K562 (cell line): ENCODE data around the gene PTK7. TPM values are rescaled to one million over a fixed set of nuclear protein-coding genes. Genes with fewer than 3 reads are reported as not detected.

ENCODE experiments used
- ATAC-seq: fragments of 200-7000 bp; cut with Tn5 transposase; 3 replicates; pipeline ENCODE4 v1.9.1; 2020; ENCODE audit warnings: moderate library complexity
- BruUV-seq: library from RNA; stranded (reverse); fragments of 400-500 nt; replicated peaks from 2 replicates; lab custom pipeline; 2021; lab: Mats Ljungman, UMichigan
- CTCF ChIA-PET: fragments of 300-600 bp; formaldehyde crosslinking; extraction: SDS; loops from one replicate; lab custom pipeline; 2021; ENCODE audit warnings: low intra/inter-chr PET ratio; lab: Yijun Ruan, JAX
- POLR2A ChIA-PET: fragments of 300-600, 350-650 bp; sonication (Branson Sonifier 250); formaldehyde crosslinking; extraction: SDS; loops from one replicate; lab custom pipeline; 2021; ENCODE audit warnings: antibody characterized with exemption, inconsistent platforms; lab: Yijun Ruan, JAX
- DNase-seq, 4 experiments: peaks; one replicate each; pipeline versions ENCODE4 v3.0.0 to v3.0.0-alpha.2; 2011 to 2018; ENCODE audit warnings: low spot score in 3 of 4, mixed read lengths in 3 of 4; ENCODE audit errors: extremely low read depth in 1 of 4
- FAIRE-seq: peaks from 2 replicates; lab custom pipeline; 2011; peaks lifted over from hg19 to GRCh38; lab: Jason Lieb, UNC
- H2AFZ ChIP-seq: 2 replicates; pipeline ENCODE4 v1.6.0; 2011; ENCODE audit warnings: low read depth, low read length, control low read depth, inconsistent platforms
- H3K27ac ChIP-seq: fragments of 200-600 bp; 3 replicates; pipeline ENCODE4 v1.8.0; 2011; ENCODE audit warnings: low read depth, mild to moderate bottlenecking, control low read depth, inconsistent platforms, low read length, moderate library complexity, mixed read lengths; ENCODE audit errors: extremely low read depth
- H3K27me3 ChIP-seq, 2 experiments: fragments of 300-600 bp in 1 of 2; 2 replicates in 1 of 2; 3 replicates in 1 of 2; pipeline versions ENCODE4 v1.6.0 to v1.8.0; 2011; ENCODE audit warnings: inconsistent platforms in 2 of 2, low read length in 2 of 2, mild to moderate bottlenecking in 1 of 2, mixed read lengths in 1 of 2, moderate library complexity in 1 of 2; ENCODE audit not compliant: control insufficient read depth in 2 of 2, insufficient read depth in 2 of 2
- H3K36me3 ChIP-seq: fragments of 300-600 bp; 3 replicates; pipeline ENCODE4 v1.8.0; 2011; ENCODE audit warnings: mild to moderate bottlenecking, low read length, inconsistent platforms; ENCODE audit not compliant: control insufficient read depth, insufficient read depth
- H3K4me1 ChIP-seq, 2 experiments: fragments of 200-600 bp in 1 of 2; replicated peaks in 1 of 2; 2 replicates in 1 of 2; 3 replicates in 1 of 2; pipeline versions ENCODE4 v1.5.1 to v1.8.0; 2011; ENCODE audit warnings: inconsistent platforms in 2 of 2, low read length in 2 of 2, mild to moderate bottlenecking in 1 of 2, mixed read lengths in 1 of 2, moderate library complexity in 1 of 2; ENCODE audit not compliant: control insufficient read depth in 2 of 2, insufficient read depth in 2 of 2
- H3K4me2 ChIP-seq: 2 replicates; pipeline ENCODE4 v1.6.1; 2011; ENCODE audit warnings: low read length, control low read depth, inconsistent platforms, mixed read lengths; ENCODE audit not compliant: insufficient read depth
- H3K4me3 ChIP-seq: fragments of 200-600 bp; sonication (generic), shearing (Covaris generic); 2 replicates; pipeline ENCODE4 v1.5.1; 2016; ENCODE audit warnings: control low read depth, inconsistent platforms
- H3K79me2 ChIP-seq: fragments of 200-600 bp; 3 replicates; pipeline ENCODE4 v1.8.0; 2011; ENCODE audit warnings: low read length, inconsistent platforms; ENCODE audit not compliant: control insufficient read depth, insufficient read depth
- H3K9ac ChIP-seq, 2 experiments: 2 replicates each; pipeline versions ENCODE4 v1.6.0 to v1.6.1; 2011; ENCODE audit warnings: low read depth in 2 of 2, low read length in 2 of 2, control low read depth in 1 of 2, inconsistent platforms in 1 of 2, mild to moderate bottlenecking in 1 of 2, mixed read lengths in 1 of 2; ENCODE audit not compliant: insufficient read depth in 1 of 2
- H3K9me1 ChIP-seq: one replicate; pipeline ENCODE4 v1.6.0; 2011; ENCODE audit warnings: inconsistent platforms, mild to moderate bottlenecking, low read length, moderate library complexity; ENCODE audit not compliant: control insufficient read depth, insufficient read depth
- H3K9me3 ChIP-seq: replicated peaks from 2 replicates; pipeline ENCODE4 v1.5.1; 2011; ENCODE audit warnings: low read depth, low read length, inconsistent platforms; ENCODE audit not compliant: control insufficient read depth, insufficient read depth
- H4K20me1 ChIP-seq: replicated peaks from 2 replicates; pipeline ENCODE4 v1.6.1; 2011; ENCODE audit warnings: low read length, inconsistent platforms, mixed read lengths; ENCODE audit not compliant: control insufficient read depth, insufficient read depth
- ATF7 ChIP-seq: fragments of 450-650 bp; IDR thresholded peaks from 2 replicates; pipeline ENCODE4 v1.7.1; 2014; ENCODE audit warnings: mild to moderate bottlenecking, moderate library complexity
- CBFB ChIP-seq: sonication (generic); formaldehyde crosslinking; IDR thresholded peaks from 2 replicates; pipeline ENCODE4 v1.4.0; 2020; ENCODE audit warnings: mild to moderate bottlenecking, missing genetic modification reagents
- CC2D1A ChIP-seq: fragments of 450-650 bp; IDR thresholded peaks from 2 replicates; pipeline ENCODE4 v1.6.1; 2017; ENCODE audit warnings: mild to moderate bottlenecking
- POLR2B ChIP-seq: fragments of 450-650 bp; IDR thresholded peaks from 2 replicates; pipeline ENCODE4 v1.6.1; 2018; ENCODE audit warnings: low read depth; ENCODE audit not compliant: partially characterized antibody
- ZNF3 ChIP-seq: fragments of 250-450 bp; sonication (Bioruptor Pico); IDR thresholded peaks from 2 replicates; pipeline ENCODE4 v1.5.0; 2021; ENCODE audit warnings: mild to moderate bottlenecking, moderate library complexity
- ZNF639 ChIP-seq, 2 experiments: fragments of 200-800 bp in 1 of 2; sonication (Bioruptor generic) in 1 of 2; sonication (generic) in 1 of 2; formaldehyde crosslinking in 1 of 2; IDR thresholded peaks in 1 of 2; conservative IDR thresholded peaks in 1 of 2; 2 replicates each; pipeline versions ENCODE4 v1.5.0 to v1.6.1; 2016 to 2020; ENCODE audit warnings: missing compliant biosample characterization in 1 of 2, missing genetic modification characterization in 1 of 2, missing genetic modification reagents in 1 of 2
- WGBS: fragments of 100-300 bp; shearing (Covaris generic); methylation state at CpG from one replicate; pipeline ENCODE4 v1.1.6; 2016; ENCODE audit warnings: low coverage, mixed read lengths; ENCODE audit not compliant: insufficient coverage; ENCODE audit errors: missing lambda C conversion rate; 5-methylcytosine and 5-hydroxymethylcytosine counted together
- in situ Hi-C: fragments of 300-500 bp; cut with MboI; formaldehyde crosslinking; loops from 4 replicates; pipeline ENCODE4 v1.15.0; 2018; ENCODE audit warnings: inconsistent platforms, mixed read lengths
- intact Hi-C: fragments of 100-400 bp; cut with micrococcal nuclease; formaldehyde crosslinking; loops from 2 replicates; pipeline ENCODE4 v1.14.2; 2022
- polyA plus RNA-seq, 8 experiments: library from polyadenylated mRNA; depleted of rRNA in 4 of 8; stranded (reverse) in 5 of 8; unstranded in 3 of 8; fragments of >200 nt; fragmentation: Nextera tagmentation in 2 of 8; fragmentation: Illumina TruSeq in 1 of 8; extraction: Ambion mirVana in 2 of 8; extraction: Trizol in 1 of 8; gene quantifications; 2 replicates each; pipeline versions ENCODE4 v1.2.1 to v1.2.3, GENCODE V29; 2011 to 2014; ENCODE audit warnings: inconsistent platforms in 1 of 8, missing spikeins in 1 of 8
- total RNA-seq, 7 experiments: library from RNA; depleted of rRNA in 6 of 7; stranded (reverse); fragments of >200 nt in 6 of 7; fragmentation: Illumina TruSeq in 2 of 7; extraction: Trizol in 2 of 7; gene quantifications; 2 replicates each; pipeline versions ENCODE4 v1.2.1 to v1.2.3, GENCODE V29; 2011 to 2021; ENCODE audit warnings: low replicate concordance in 1 of 7
- TF ChIP-seq, protein P1 (sequence below), 2 experiments: fragments of 450-650 bp in 1 of 2; IDR thresholded peaks; 2 replicates each; pipeline ENCODE4 v1.6.1; 2011 to 2017; ENCODE audit warnings: low read depth in 2 of 2, antibody characterized with exemption in 1 of 2, borderline replicate concordance in 1 of 2, low read length in 1 of 2, mild to moderate bottlenecking in 1 of 2, mixed read lengths in 1 of 2; ENCODE audit not compliant: control insufficient read depth in 1 of 2
- TF ChIP-seq, protein P2 (sequence below): sonication (generic); formaldehyde crosslinking; IDR thresholded peaks from 2 replicates; pipeline ENCODE4 v1.8.0; 2022; ENCODE audit warnings: mild to moderate bottlenecking, missing genetic modification reagents

The PTK7 gene
- total and polyA plus RNA-seq, 9 of the 15 experiments (the other 6 are each of a cell fraction or from before 2014, with no cell fraction given): 0.20 to 6.8 (median 4.2) TPM

DNA sequence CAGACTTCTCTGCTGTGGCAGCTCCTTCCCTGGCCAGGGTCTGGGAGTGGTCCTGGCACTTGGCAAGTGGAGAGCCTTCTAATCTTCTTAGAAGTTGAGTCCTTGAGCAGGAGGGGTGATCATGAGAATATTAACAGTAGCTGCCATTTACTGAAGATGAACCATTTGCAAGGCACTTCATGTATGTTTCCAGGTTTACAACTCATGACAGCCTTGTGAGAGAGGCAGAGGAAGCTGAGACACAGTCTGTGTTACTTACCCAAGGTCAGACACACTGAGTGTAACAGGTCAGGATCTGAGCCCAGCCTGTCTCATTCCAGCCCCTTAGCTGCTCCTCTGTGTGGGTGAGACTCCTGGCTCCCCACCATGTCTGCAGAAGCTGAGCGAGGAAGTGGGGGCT, 49.4 kb downstream of the PTK7 start (continued):
- TF ChIP-seq ZNF639 (CRISPR knock-in tag; conservative IDR thresholded peaks at IDR 0.05 in 1 of 2, IDR thresholded peaks at IDR 0.05 in 1 of 2) (no peak), CBFB (CRISPR knock-in tag) (no peak), CC2D1A (no peak)
- TF ChIP-seq, protein P1, sequence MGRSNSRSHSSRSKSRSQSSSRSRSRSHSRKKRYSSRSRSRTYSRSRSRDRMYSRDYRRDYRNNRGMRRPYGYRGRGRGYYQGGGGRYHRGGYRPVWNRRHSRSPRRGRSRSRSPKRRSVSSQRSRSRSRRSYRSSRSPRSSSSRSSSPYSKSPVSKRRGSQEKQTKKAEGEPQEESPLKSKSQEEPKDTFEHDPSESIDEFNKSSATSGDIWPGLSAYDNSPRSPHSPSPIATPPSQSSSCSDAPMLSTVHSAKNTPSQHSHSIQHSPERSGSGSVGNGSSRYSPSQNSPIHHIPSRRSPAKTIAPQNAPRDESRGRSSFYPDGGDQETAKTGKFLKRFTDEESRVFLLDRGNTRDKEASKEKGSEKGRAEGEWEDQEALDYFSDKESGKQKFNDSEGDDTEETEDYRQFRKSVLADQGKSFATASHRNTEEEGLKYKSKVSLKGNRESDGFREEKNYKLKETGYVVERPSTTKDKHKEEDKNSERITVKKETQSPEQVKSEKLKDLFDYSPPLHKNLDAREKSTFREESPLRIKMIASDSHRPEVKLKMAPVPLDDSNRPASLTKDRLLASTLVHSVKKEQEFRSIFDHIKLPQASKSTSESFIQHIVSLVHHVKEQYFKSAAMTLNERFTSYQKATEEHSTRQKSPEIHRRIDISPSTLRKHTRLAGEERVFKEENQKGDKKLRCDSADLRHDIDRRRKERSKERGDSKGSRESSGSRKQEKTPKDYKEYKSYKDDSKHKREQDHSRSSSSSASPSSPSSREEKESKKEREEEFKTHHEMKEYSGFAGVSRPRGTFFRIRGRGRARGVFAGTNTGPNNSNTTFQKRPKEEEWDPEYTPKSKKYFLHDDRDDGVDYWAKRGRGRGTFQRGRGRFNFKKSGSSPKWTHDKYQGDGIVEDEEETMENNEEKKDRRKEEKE (IDR thresholded peaks at IDR 0.05; ENCODE audit: borderline replicate concordance in 1 of 2, control insufficient read depth in 1 of 2, low read depth in 2 of 2, low read length in 1 of 2): no peak

DNA sequence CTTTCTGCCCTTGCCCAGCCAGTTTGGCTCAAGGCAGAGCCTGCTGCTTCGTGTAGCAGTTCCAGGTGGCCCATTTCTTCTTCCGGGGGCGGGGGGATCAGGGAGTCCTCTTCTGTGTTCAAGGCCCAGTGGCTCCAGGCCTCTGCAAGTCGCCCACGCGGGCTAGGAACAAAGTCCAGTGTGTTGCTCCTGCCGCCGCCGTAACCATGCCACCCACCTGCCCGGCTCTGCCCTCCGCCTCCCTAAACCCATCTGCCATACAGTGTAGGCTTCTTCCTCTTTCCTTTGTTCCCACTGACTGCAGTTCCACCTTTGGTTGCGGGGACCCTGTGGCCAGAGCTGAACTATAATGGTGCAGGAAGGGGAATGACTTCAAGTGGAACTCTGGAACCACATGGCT, 51.1 kb downstream of the PTK7 start:
- ATAC-seq (no peak), DNase-seq (no peak), FAIRE-seq (no peak)
- POLR2A ChIA-PET: interaction anchor here (0.7 to 1.5 kb wide), 3 partner anchors 13 to 73 kb away, joined by 3 to 6 read pairs (median 3); partner anchors contain the start of genes CUL7, KLC4 and MRPL2
- Histone ChIP-seq H3K27me3 (peaks cover 0 to 35% of the 10 kb centered on the region in 2 experiments; a peak in 2 of 5 replicates), H3K9ac (no peak overlapping the region), H3K4me3 (no peak overlapping the region), H3K36me3 (no peaks in the 10 kb centered on the region), H2AFZ (no peak overlapping the region), H3K79me2 (no peaks in the 10 kb centered on the region), H3K9me3 (no peaks in the 10 kb centered on the region), H3K27ac (no peak overlapping the region), H4K20me1 (no peaks in the 10 kb centered on the region; the same call in 1 of the 2 replicates), H3K4me1 (peaks cover 0 to 26% of the 10 kb centered on the region in 2 experiments; a peak in 4 of 5 replicates), H3K4me2 (no peak overlapping the region), H3K9me1 (no peaks in the 10 kb centered on the region)
- intact Hi-C loops (no loop called here), in situ Hi-C loops (no loop called here)
- BruUV-seq: no TSS peak
- CTCF ChIA-PET: no interaction called here
- WGBS: 44% methylated on average over 12 of the region's 12 CpGs
- TF ChIP-seq POLR2B: no peak
- TF ChIP-seq ATF7: no peak
- TF ChIP-seq ZNF3 (CRISPR knock-in tag): no peak
- TF ChIP-seq, protein P2, sequence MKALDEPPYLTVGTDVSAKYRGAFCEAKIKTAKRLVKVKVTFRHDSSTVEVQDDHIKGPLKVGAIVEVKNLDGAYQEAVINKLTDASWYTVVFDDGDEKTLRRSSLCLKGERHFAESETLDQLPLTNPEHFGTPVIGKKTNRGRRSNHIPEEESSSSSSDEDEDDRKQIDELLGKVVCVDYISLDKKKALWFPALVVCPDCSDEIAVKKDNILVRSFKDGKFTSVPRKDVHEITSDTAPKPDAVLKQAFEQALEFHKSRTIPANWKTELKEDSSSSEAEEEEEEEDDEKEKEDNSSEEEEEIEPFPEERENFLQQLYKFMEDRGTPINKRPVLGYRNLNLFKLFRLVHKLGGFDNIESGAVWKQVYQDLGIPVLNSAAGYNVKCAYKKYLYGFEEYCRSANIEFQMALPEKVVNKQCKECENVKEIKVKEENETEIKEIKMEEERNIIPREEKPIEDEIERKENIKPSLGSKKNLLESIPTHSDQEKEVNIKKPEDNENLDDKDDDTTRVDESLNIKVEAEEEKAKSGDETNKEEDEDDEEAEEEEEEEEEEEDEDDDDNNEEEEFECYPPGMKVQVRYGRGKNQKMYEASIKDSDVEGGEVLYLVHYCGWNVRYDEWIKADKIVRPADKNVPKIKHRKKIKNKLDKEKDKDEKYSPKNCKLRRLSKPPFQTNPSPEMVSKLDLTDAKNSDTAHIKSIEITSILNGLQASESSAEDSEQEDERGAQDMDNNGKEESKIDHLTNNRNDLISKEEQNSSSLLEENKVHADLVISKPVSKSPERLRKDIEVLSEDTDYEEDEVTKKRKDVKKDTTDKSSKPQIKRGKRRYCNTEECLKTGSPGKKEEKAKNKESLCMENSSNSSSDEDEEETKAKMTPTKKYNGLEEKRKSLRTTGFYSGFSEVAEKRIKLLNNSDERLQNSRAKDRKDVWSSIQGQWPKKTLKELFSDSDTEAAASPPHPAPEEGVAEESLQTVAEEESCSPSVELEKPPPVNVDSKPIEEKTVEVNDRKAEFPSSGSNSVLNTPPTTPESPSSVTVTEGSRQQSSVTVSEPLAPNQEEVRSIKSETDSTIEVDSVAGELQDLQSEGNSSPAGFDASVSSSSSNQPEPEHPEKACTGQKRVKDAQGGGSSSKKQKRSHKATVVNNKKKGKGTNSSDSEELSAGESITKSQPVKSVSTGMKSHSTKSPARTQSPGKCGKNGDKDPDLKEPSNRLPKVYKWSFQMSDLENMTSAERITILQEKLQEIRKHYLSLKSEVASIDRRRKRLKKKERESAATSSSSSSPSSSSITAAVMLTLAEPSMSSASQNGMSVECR: no peak
